ENCODE measurements around the gene MGRN1.
"Not testable (repeated sequence)": the region's sequence is repeated elsewhere in the genome, so short reads cannot be mapped to it uniquely, and the experiment has no call there.

- TF ChIP-seq CTCF, POLR2A (IDR thresholded peaks at IDR 0.05): not testable (repeated sequence)
These were observed 113.7 kb downstream of the MGRN1 start for GRCh38 chr16:4738370-4738769.
